Measurements from ENCODE around the gene TAS2R38.
"Not testable (repeated sequence)": the region's sequence is repeated elsewhere in the genome, so short reads cannot be mapped to it uniquely, and the experiment has no call there.

TAS2R38 gene

DNA sequence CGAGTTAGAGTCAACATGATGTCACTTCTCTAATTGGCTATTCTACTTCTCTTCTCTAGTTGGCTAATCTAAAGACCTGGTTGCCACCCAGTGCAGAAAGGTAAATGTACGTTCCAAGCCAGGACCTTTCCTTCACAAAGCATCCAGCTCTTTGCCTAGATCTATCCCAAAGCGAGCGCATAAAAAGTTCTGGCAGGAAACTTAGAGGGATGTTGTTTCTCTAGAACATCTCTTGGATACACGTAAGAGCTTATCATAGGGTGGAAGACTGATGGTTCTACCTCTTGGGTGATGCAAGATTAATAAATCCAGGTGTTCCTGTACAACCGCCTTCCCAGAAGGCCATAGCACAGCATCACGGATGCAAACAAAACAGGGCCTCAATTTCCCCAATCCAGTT is at the start of gene TAS2R38:
Gene TAS2R38, minus strand, starts transcription at position 101 of the 400 bp plus-strand sequence. Its CDS starts 84 bp downstream, at position 17.
- DNase-seq = no peak

- no peak for DNase-seq
Observed at GRCh38 chr7:142018154-142018553, 44.6 kb upstream of the TAS2R38 start.

- DNase-seq = no peak
Observed at GRCh38 chr7:142017451-142017850, 43.9 kb upstream of the TAS2R38 start.

DNA sequence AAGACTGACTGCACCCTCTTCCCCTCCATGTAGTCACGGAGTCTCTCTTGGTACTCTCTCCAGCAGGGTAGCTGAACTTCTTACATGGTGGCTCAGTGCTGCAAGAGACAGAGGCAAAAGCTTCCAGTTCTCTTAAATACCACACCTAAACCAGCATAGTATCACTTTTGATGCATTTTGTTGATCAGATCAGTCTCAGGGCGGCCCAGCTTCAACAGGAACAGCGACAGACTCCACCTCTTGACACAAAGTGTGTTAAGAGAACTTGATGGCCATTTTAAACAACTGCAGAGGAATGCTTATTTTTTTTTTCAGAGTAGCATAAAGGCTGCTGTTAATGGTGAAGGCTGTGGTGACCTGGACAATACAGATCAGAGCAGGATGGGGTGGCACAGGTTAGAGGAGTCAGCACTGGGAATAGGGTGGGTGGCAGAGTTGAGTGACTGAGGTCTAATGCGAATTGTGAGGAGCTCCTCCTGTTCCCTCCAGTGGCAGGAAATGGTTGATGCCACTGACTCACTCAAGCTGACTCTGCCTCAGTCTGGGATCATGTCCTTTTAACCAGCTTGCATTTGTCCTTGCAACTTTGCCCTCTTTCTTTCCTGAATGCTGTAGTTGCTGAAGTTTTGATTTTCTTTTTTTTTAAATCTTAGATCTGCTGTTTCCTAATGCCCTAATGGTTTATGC is 39.4 kb upstream of the TAS2R38 start:
- no peak for DNase-seq

DNA sequence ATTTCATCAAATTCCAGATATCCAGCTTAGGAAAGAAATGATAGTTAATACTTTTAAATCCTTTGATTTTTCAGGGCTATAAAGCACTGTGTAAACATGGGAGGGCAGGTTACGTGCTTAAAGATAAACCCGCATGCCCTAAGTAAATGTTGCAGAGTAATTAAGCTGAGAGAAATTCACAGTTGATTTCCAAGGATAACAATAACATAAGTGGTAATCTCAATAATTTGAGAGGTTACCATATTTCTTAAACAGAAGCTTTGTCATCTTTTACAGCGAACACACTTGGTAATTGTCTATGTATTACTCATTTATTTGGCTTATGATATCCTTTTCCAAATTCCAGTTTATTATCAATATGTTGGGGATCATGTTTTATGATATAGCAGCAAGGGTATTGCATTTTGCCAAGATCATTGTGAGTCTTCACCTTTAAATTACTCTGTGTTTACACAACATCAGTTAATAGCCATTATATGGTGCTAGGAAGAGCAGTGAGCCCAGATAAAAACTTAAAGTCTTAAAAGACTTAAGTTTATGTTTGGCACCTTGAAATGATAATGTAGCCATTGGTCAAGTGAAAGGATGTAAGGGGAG is 37.5 kb upstream of the TAS2R38 start:
- DNase-seq = no peak

- no peak for DNase-seq
Observed at GRCh38 chr7:142009187-142009586, 35.6 kb upstream of the TAS2R38 start.

DNA sequence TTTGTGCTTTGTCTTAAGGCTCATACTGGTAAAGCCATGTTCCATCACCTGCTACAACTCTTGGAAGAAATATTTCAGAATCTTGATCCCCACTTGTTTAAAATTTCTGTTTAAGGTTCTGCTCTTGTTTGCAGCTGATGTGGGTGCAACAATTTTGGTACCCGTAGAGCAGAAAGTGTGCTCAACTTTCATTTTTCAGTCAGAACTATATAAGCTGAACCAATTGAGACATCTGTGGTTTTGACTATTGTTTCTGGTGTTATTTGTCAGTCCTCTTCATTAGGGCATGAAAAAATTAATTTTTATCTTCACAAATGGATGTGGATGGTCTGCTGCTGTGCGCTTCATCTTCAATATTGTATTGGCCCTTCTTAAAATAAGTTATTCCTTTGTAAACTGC is 33.0 kb upstream of the TAS2R38 start:
- no peak for DNase-seq

- DNase-seq = no peak
Observed at GRCh38 chr7:142002179-142002578, 28.6 kb upstream of the TAS2R38 start.

- DNase-seq = no peak
Observed at GRCh38 chr7:142001163-142001874, 27.7 kb upstream of the TAS2R38 start.

DNA sequence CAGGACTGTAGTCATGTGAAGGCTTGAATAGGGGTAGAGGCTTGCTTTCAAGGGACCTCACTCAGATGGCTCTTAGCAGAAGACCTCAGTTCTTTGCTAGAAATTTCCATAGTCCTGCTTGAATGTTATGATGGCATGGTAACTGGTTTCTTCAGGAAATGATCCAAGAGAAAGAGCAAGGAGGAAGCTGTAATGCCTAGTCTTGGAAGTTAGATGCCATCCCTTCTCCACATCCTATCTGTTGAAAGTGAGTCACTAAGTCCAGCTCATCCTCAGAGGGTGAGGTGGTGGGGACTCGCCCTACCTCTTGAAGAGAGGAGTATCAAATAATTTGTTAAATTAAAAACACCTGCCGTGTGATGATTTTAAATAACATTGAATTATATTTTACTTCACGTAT is 26.7 kb upstream of the TAS2R38 start:
- no peak for DNase-seq

DNA sequence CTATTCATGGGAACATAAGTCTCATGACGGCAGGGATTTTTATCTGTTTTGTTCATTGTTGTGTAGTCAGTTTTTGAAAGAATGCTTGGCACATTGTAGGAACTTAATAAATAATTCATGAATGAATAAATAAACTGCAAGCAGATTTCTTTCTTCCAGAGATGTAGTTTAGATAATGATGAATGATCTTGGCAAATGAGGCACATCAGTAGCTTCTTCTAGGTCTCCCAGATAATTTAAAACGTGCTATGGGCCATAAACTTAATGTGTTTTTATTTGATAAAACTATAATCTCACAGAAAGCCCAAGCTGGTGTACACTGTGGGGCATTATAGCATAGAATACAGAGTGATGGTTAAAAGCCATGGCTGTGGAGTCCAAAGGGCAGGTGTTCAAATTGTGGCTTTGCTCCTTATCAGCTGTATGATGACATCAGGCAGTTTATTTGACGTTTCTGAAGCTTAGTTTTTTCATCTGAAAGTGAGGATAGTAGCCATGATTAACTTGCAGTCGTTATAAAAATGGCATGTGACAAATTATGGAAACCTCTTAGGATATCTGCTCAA is 25.6 kb upstream of the TAS2R38 start:
- DNase-seq = no peak

GRCh38 chr7:141993354-141993753 is 19.8 kb upstream of the TAS2R38 start:
- DNase-seq = no peak

DNA sequence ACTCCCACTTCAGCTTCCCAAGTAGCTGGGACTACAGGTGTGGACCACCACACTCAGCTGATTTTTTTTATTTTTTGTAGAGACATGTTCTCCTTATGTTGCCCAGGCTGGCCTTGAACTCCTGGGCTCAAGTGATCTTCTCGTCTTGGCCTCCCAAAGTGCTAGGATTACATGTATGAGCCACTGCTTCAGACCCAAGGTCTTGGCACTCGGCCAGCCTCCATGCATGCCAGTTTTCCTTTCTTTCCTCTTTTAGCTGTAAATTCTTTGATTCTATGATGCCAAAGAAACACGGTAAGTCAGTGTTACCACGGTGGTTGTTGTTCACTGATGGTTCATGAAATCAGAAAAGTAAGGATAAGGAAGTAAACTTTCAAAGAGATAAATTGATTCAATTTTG is 19.1 kb upstream of the TAS2R38 start:
- DNase-seq = no peak

DNA sequence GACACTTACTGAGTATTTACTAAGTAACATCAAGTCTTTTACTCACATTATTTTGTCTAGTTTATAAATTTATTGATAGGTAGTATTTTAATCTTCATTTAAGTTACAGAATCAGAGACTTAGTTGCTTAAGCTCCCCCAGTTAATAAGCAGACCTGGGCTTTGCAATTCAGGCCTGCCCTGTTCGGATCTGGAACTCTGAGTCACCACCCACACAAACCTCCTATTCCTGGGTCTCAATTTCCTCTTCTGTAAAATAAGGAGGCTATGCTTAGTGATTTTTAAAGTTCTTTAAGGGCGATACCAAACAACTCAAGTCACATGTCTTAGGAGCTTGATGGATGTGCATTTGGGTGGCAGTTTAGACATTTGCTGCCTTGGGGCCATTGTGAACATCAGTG is 18.6 kb upstream of the TAS2R38 start:
- DNase-seq = no peak

- DNase-seq = no peak
Observed at GRCh38 chr7:141991140-141991539, 17.6 kb upstream of the TAS2R38 start.

DNA sequence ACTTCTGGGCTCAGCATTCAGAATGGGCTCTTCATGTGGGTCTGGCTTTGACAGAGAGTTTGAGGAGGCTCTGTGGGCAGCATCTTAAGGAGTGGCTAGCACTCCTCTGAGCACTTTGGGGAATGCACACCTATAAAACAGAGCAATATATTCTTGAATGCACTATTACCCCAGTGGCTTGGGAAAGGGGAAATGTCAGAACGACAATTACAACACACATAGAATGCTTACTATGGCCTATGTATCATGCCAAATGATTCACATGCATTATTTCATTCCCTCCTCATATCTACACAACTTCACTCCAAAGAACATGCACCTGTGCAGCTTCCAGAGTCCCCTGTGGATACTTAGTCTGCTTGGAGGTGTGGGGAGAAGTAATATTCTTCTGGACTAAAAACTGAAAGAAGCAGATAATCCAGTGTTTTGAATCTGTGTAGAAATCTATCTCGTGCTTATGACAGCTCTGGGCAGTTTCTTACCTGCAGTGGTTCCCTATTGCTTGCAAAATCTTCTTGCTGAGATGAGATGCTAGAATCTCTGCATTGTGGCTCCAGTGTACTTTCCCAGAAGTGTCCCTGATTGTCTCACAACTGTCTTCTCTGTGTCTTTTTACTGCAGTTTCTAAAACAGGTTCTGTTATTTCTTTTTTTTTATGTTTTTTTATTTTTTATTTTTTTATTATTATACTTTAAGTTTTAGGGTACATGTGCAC is 16.6 kb upstream of the TAS2R38 start:
- DNase-seq = no peak

GRCh38 chr7:141987803-141988202 is 14.2 kb upstream of the TAS2R38 start:
- not testable (repeated sequence) for DNase-seq

DNA sequence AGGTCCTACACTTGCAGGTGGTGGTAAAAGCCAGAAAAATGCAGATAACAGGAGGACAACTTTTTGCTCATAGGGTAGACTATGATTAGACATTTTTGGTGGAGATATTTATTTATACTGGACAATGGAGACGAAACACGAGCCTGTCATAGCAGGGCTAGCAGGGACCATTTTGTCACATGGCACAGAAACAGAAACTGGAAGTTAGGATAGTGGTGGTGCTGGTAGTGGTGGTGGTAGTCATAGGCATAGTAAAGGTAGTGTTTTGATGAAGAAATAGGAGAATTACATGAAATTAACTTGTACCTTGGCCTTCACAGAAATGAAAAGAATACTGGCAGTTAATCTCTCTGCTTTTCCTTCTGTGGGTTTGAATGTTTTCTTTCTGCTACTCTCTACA is 13.3 kb upstream of the TAS2R38 start:
- no peak for DNase-seq

DNA sequence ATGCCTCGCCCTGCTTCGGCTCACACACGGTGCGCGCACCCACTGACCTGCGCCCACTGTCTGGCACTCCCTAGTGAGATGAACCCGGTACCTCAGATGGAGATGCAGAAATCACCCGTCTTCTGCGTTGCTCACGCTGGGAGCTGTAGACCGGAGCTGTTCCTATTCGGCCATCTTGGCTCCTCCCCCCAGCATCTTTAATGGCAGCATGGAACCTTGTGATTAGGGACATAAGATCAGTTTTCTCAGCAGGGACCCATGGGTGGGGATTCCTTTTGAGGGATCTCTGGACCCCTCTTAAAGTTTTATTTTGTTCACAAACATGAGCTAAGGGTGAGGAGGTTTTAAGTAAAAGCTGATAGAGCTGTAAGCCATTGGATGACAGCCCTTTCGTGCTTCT is 12.4 kb upstream of the TAS2R38 start:
- DNase-seq = peak; percentile 15

DNA sequence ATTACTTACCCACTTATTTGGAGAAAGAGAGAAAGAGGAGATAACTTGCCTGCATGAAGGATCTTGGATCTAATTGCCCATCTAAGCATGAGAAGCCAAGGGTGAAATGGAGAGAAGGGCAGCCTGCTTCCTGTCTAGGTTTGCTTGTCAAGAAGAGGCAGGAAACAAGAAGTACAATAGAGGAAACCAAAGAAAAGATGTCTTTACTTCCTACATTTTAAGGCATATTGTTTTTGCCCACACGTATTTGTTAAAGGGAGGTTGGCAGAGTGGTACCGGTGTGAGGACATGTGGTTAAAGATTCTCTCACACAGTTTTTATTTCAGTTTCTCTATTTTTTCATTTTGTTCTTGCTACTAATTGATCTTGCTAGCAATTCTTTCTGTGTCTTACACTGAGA is 6.0 kb upstream of the TAS2R38 start:
- DNase-seq = no peak

- no peak for DNase-seq
Observed at GRCh38 chr7:141978351-141978750, 4.8 kb upstream of the TAS2R38 start.

DNA sequence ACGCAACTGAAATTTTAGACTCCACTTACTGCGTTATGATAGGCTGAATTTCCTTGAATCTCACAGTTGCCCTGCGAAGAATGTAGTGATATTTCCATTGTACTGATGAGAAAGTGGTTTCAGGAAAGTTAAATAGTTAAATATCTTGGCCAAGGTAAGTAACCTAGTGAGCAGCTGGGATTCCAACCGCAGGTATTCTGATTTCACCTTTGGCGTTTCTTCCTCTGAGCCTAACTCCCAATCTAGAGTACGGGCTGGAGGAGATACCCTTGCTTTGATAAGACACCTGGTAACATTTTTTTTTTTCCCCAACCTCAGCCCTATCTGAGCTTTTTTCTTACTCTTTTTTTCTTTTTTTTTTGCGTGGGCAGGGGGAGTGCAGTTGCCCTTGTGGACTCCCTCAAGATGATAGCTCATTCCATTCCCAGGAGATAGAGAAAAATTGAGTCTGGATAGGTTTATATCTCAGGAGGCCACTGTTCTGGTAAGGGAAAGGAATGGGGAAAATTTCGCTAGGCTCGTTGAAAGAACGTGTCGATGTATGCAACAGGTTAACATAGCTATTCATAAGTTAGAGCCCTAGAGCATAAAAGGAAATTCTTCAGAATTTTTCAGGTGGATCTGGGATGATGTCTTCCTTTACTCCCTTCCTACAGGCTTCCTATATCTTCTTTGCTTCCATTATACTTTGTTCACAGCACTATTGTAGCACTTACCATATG is 3.1 kb upstream of the TAS2R38 start:
- DNase-seq = no peak

Data from NCI-H748 treated with DMSO at 0.1 percent for 48 hours (cell line).